ENCODE data around the gene CLCN6.
A peak's percentile ranks its signal among the peaks of the same experiment; 100 is the strongest.

The CLCN6 gene

DNA sequence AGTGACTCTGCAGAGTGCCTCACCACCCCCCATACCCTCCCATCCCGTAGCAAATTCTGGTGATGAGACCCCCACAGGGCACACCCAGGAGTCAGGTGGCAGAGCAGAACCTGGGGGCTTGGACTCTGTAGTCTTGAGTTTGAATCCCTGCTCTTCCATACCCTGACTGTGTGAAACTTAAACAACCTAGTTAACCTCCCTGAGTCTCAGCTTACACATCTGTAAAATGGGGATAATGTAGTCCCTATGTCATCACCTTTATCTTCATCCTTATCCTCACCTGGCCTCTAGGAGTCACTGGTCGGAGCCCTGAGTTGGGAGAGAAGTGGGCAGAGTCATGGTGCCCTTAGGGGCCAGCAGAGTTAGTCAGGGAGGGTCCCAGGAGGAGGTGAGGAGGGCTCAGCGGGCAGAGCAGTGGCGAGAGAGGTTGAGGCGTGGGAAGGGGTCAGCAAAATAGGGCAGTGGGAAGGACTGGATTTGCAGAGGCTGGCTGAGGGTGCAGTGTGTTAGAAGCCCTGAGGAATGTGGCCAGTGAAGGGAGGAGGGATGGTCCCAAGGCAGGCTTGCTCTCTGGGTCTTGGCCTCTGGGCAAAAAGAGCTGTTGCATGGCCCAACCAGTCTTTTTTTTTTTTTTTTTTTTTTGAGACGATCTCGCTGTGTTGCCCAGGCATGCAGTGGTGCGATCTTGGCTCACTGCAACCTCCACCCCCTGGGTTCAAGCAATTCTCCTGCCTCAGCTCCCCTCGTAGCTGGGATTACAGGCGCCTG, 25.4 kb upstream of the CLCN6 start:
- peak; percentile 17 for DNase-seq (ENCODE audit: low read depth)

DNA sequence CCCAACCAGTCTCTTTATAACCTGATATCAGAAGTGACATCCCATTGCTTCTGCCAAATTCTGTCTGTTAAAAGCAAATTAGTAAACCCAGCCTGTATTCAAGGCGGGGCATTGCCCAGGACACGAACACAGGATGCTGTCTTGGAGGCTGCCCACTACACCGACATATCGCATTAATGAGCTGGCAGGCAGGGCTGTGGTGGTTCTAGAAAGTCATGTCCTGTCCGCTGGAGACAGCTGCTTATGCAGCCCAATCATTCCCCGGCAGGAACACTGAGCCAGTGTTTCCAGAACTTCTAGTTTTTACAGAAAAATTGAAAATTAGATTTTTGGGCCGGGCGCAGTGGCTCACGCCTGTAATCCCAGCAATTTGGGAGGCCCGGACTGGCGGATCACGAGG, 24.7 kb upstream of the CLCN6 start:
- DNase-seq (ENCODE audit: low read depth) = peak; percentile 29

- no peak for DNase-seq (ENCODE audit: low read depth)
Observed at GRCh38 chr1:11782127-11782708, 23.8 kb upstream of the CLCN6 start.

DNA sequence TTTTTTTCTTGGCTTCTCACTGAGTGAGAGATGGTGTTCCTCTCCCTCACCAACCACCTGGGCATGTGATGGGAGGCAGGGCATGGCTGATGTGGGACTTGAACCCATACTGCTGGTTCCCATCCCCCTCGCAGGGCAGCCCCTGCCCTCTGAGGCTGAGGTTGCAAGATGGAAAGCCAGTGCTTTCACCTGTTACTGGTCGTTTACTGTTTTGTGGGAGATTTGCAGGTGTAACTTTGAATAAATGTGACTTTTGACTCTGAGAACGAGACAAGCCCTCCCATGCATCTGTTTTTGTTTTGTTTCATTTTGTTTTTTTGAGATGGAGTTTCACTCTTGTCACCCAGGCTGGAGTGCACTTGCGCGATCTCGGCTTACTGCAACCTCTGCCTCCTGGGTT, 22.4 kb upstream of the CLCN6 start:
- DNase-seq (ENCODE audit: low read depth) = no peak

GRCh38 chr1:11784256-11784992, 21.6 kb upstream of the CLCN6 start:
- no peak for DNase-seq (ENCODE audit: low read depth)

DNA sequence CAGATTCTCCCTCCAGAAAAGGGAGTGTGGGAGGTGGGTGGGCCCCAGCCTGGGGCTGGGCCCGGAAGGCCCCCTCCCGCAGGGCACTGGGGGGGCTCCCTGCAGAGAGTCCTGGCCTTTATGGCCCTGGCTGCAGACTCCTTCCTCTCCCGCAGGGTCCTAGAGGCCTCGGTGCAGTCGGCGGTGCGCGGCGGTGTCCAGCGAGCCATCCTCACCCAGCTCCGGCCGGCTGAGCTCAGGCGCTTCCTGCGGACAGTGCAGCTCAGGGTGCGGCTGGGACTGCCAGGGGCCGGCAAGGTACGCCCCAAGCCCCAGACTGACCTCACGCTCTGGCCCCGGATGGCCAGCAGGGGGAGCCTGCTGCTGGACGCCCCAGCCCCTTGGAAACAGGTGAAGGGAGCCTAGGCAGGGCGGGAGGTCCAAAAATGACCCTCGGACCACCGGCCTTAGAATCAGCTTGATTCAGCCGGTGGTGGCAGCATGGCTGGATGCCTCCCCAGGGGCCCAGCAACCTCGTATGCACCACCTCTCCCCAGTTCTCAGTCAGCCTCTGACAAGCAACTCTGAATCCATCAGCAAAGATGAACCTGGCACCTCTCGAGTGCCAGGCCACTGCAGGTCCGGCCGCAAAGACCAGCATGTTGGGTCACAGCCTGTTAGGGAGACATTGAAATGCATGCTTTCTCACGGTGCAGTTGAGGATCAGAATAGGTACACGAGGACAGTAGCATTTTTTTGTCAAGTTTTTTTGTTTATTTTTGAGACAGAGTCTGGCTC, 20.8 kb upstream of the CLCN6 start:
- peak; percentile 66 for DNase-seq (ENCODE audit: low read depth)

GRCh38 chr1:11786168-11786567, 19.8 kb upstream of the CLCN6 start:
- DNase-seq (ENCODE audit: low read depth) = no peak

GRCh38 chr1:11787251-11787803, 18.7 kb upstream of the CLCN6 start:
- peak; percentile 79 for DNase-seq (ENCODE audit: low read depth)

DNA sequence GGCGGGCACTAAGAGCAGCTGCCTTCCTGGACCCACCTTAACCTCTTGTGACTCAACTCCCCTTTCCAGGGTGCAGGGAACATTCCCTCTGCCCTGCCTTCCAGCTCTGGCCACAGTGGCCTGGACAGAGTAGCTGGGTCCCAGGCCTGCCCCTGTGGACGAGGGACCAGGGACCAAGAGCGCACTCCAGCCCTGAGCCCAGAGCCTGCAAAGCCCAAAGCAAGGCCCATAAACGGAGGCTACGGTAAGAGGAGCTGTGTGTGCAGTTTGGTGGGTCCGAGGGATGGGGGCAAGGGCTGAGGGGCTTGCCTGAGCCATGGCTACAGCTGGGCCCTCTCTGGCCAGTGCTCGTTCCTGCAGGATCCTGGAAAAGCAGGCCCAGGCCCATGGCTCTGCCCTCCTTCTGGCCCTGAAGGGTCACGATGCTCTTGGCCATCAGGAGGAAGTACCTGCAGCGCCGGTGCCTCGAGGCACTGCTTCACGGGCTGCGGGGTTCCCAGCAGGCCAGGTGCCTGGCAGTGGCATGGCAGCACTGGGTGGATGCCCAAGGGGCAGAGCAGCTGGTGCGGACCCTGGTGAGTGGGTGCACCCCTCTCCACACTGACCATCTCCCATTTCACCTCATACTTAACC, 18.1 kb upstream of the CLCN6 start:
- no peak for DNase-seq (ENCODE audit: low read depth)

DNA sequence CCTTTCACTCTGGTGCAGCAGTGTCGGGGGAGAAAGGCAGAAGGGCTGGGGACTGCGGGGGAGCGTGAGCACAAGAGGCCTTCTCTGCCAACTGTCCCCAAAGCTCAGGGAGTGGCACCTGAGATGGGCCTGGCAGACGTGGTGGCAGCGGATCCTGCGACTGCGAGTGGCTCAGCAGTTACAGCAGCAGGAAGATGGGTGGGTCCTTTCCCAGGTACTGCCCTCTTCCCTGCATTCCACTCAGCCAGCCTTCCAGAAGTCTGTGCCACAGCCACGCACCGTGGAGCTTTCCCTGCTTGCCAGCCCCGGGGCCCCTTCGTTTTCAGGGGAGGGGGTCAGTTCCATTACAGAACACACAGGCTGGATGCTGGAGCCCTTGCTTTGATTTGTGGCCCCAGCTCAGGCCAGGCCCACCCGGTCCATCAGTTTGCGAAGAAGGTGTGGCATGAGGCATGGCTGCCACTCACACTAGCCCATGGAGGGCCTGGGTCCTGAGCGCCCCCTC, 17.4 kb upstream of the CLCN6 start:
- no peak for DNase-seq (ENCODE audit: low read depth)

GRCh38 chr1:11789126-11790067, 16.6 kb upstream of the CLCN6 start:
- DNase-seq (ENCODE audit: low read depth) = no peak

DNA sequence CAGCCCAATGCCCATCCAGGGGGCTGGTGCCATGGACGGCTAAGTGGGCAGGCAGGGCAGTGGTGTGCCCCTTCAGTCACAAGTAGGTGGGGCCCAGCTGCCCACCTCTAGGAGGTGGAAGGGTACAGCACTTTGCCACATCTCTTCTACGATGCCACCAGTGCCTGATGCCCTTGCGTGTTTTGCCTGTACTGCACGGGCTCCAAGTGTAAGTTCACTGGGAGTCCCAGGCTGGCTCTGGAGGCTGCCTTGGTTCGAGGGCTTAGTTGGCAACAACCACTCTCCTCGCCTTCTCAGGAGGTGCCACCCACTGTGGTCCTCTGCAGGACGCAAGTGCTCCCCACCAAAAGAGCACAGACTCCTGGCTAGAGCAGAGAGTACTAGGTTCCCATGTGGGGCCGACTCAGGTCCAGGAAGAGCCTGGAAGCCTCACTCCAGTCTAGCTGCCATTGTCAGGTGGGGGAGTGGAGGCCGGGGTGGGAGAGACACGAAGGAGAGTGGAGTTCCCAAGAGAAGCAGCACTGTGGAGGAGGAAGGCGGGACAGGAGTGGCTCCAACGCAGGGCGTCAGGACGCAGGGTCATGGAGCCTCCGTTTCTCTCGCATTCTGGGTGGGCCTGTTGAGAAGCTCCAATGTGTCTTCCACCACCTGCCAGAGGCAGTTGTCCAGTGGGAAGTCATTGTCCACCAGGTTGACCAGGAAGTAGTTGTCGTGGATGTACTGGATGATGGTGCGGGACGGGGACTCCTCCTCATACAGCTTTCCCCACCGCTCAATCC, 15.7 kb upstream of the CLCN6 start:
- DNase-seq (ENCODE audit: low read depth) = no peak

DNA sequence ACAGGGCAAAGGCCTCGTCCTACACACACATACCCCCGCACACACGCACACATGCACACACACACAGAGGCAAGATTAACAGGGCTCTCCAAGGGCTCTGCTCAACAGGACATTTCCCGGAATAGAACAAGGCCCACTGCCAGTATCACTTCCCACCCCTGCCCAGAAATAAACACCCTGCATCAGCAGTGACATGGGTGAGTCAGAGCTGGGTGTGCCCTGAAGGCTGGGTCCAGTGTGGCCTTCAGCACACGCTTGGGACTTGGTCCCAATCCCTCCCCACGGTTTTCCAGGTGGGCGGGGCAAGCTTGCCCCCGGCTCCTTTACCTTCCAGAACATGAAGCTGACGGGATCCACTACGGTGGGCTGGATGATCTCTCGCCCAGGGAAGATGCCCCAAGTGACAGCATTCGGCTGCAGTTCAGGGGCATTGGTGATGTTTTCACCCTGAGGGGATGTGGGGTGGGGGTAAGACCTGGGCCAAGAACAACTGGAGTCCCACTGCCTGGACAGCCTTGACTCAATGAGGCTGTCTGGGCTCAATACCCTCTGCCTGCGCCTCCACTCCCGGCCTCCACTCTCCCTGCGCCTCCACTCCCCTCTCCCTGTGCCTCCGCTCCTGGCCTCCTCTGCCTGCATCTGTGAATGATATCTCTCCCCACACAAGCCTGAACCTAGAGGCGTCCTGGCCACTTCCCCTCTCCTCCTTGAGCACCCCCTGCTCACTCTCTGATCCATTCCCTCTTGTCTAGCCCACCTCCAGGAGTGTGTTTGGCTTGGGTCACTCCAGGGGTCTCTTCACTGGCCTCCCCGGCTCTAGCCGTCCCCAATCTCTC, 14.9 kb upstream of the CLCN6 start:
- DNase-seq (ENCODE audit: low read depth) = peak; percentile 95

DNA sequence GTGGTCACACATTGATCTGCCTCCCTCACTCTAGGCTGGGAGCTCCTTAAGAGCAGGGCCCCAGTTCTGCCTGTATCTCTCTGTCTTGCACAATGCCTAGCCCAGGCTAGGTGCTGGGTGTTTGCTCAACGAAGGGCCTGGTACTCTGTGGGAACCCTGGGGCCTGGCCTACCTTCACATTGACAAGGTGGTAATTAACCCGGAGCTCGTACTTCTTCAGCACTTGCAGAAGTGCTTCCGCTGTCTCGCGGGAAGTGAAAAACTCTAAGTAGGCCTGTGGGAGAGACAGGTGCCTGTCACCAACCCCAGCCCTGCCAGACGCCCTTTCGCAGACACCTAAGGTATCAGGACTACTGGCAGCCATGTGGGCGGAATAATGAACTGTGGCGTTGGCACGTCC, 13.9 kb upstream of the CLCN6 start:
- no peak for DNase-seq (ENCODE audit: low read depth)

- no peak for DNase-seq (ENCODE audit: low read depth)
Observed at GRCh38 chr1:11793819-11794218, 12.2 kb upstream of the CLCN6 start.

DNA sequence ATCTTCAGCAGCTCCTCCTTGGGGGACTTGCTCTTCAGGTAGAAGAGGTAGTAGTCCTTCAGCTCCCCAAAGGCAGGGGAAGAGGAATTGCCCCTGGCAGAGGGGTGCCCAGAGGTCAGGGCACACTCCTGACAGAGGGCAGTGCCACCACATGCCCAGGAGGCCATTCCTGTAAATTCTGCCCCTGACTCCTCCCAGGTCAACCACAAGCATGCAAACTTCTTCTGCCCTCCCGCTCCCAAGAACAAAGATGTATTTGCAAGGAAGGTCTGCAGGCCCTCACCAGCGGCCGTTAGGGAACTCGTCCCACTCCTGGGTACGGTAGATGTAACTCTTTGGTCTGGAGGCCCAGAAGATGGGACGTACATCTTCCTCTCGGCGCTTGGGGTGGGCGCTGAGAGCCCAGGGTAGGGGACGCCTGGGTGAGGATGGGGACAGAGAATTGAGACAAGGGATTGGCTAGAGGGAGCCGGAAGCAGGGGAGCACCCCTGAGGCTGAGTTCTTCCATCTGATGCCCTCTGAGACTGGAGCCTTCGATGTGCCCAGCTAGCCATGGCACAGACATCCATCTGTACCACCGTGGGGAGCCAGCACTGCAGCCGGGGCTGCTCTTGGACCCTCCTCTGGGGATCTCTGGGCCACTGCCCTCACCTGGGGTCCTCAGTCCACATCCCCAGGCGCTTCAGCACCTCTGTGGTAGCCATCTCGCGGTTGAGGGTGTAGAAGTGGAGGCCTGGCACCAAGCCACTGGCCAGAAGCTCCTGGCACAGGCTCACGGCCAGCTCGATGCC, 11.3 kb upstream of the CLCN6 start:
- no peak for DNase-seq (ENCODE audit: low read depth)

GRCh38 chr1:11795238-11795890, 10.6 kb upstream of the CLCN6 start:
- DNase-seq (ENCODE audit: low read depth) = no peak

Measured in EH (cell line).